GM21576 (cell line): Measurements from ENCODE around the gene S100P.
"Not testable (repeated sequence)": the region's sequence is repeated elsewhere in the genome, so short reads cannot be mapped to it uniquely, and the experiment has no call there.

Experiments
- ATAC-seq: cut with Tn5 transposase; IDR thresholded peaks from one replicate; pipeline ENCODE4 v1.9.1; 2021; ENCODE audit warnings: mild to moderate bottlenecking, moderate library complexity; ENCODE audit not compliant: unreplicated experiment

Gene S100P

GRCh38 chr4:6720202-6720699 is 26.6 kb downstream of the S100P start:
- no peak for ATAC-seq

GRCh38 chr4:6721121-6721520 is 27.4 kb downstream of the S100P start:
- ATAC-seq: no peak

DNA sequence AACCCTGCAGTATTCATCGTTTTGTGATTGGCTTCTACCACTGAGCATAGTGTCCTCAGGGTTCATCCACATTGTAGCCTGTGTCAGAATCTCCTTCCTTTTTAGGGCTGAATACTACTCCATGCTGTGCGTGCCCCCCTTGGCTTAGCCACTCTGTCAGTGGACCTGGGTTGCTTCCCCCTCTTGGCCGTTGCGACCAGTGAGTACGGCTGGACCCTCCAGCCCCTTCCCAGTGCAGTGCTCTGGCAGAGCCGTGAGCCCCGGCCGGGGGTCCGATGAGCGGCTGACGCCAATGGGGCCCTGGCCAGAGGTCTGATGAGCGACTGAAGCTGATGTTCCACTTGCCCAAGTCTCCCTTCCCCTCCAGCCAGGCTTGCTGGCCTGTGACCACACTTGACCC is 29.2 kb downstream of the S100P start:
- no peak for ATAC-seq

GRCh38 chr4:6723851-6724250 is 30.2 kb downstream of the S100P start:
- ATAC-seq: no peak

DNA sequence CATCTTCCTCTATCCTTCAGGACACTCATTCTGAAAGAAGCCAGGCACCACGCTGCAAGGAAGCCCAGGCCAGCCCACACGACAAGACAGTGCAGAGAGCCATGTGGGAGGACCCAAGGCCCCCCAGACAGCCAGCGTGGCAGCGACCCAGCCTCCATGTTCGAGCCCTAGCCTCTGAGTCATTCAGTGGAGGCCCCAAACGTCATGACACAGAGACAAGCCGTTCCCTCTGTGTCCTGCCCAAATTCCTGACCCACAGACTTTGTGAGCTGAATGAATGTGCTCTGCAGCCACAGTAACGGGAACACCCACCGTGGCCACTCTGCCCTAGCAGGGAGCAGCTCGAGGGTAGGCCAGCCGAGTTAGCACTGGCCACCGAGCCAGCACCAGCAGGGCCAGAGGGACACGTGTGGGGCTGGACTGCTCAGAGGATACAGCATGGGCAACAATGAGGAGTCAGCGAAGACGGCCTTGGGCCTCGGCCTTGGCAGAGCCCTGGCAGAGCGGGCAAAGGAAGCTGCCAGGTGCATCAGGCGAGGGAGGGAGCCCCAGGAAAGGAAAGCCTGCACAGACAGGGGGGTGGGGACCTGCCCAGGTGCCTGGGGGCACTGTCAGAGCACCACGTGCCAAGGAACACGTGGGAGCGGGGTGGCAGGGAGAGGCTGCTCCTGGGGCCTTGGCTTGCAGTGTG is 30.9 kb downstream of the S100P start:
- ATAC-seq: no peak

- ATAC-seq: not testable (repeated sequence)
Observed at GRCh38 chr4:6725427-6725961, 31.8 kb downstream of the S100P start.

- no peak for ATAC-seq
Observed at GRCh38 chr4:6727081-6727942, 33.6 kb downstream of the S100P start.

DNA sequence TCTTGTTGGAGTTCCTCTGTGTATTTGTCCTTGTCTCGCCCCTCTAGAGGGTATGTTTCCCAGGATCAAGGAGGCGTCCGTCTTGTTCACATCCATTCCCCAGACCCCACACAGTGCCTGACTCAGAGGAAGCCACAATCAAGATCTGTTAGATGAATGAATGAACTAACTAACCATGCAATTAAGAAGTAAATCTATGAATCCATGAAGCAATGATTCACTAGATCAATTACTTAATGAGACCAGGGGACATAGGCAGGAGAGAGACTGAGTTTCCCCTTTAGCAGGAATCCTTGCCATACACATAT is 34.2 kb downstream of the S100P start:
- ATAC-seq: no peak

DNA sequence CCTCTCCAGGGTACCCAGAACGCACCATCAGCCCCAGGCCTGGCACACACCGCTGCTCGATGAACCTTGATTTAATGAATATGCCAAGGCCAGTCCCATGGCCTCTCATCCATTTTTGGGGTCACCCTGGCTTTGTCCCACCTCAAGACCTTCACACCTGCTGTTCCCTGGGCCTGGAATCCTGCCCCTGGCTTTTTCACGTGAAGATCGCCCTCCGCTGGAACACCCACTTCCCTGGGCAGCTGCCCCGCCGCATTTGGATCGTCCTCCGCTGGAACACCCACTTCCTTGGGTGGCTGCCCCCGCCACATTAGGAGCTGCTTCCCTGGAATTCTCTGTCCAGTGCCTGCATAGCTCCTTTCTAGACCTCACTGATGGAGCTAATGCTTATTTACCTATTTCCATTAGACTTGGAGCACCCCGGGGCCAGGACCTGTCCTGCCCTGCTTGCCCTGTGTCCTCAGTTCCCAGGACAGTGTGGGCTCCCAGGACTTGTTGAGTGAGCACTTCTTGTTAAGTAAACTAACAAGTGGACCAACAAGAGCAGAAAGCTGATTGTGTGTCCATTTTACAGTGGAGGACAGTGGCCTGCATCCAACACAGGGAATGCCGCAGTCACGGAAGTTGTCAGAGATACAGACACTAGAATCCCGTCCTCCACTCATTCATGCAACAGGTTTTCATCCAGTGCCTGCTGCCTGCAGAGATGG is 34.8 kb downstream of the S100P start:
- no peak for ATAC-seq

- ATAC-seq: no peak
Observed at GRCh38 chr4:6730603-6731317, 37.1 kb downstream of the S100P start.

DNA sequence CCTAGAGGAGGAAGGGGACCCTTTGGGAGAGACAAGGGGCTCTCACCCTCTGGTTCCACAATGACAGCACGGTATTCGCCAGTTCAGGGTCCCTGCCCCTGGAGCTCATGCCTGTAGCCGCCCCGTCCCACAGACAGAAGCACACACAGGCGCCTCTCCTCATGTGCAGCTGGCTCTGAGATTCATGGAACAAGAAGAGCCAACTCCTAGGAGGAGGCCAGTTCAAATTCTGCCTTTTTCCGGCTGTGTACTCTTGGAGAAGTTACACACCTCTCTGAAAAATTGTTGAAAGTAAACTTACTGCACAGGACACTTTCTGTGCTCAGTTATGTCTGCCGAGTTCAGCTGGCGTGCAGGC is 37.6 kb downstream of the S100P start:
- no peak for ATAC-seq

DNA sequence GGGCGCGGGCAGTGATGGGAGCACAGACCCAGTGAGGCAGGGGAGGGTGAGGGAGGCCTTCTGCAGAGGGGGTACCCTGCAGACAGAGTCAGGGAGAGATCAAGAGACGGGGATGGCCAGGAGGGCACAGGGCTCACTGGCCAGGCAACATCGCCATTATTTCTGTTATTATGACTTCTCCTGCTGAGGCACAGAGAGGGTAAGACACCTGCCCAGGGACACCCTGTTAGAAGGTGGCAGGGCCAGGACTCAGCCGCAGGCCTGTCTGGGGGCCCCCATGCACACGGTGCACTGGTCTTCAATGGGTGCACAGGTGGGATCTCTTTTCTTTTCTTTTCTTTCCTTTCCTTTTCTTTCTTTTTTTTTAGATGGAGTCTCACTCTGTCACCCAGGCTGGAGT is 38.1 kb downstream of the S100P start:
- no peak for ATAC-seq

DNA sequence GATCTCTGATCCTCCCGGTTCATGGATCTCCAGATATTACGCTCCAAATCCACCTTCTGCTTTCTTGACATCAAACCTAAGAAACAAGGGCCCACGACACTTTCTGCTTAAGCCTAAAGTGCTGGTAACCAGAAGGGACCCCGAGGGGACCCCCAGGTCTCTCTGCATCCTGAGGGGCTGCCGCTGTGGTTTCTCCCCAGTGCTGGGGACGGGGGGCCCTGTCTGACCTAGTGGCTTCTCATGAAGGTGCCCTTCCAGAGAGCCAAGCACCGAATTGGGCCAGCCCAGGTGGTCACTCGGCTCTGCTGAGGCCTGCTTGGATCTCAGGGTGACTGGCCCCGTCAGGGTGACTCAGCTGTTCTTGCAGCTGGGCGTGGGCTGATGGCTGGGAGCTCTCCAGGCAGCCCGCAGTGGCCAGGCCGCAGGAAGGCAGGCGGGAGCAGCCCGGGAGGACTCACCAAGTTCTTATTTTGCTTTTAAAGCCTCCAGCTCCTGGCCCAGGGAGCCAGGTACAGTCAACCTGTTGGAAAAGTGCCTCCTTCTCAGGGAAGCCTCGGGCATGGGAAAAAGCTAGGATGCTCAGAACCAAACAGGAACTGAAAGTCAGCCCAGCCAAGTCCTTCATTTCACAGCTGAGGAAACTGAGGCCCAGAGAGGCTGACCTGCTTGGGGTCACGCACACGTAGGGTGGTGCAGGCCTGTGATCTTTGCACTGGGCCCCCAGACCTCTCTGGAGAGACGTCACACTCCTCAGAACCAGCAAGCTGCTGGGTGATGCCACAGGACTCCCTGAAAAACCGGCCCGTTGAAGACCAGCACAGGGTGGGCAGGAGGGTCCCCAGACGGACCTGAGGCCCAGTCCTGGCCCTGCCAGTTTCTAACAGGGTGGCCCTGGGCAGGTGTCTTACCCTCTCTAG is 39.0 kb downstream of the S100P start:
- ATAC-seq: no peak

GRCh38 chr4:6733358-6734164 is 39.9 kb downstream of the S100P start:
- no peak for ATAC-seq

- no peak for ATAC-seq
Observed at GRCh38 chr4:6734165-6734786, 40.6 kb downstream of the S100P start.

GRCh38 chr4:6739920-6740319 is 46.2 kb downstream of the S100P start:
- ATAC-seq: no peak

GRCh38 chr4:6740347-6740746 is 46.7 kb downstream of the S100P start:
- no peak for ATAC-seq

GRCh38 chr4:6742507-6742906 is 48.8 kb downstream of the S100P start:
- no peak for ATAC-seq

DNA sequence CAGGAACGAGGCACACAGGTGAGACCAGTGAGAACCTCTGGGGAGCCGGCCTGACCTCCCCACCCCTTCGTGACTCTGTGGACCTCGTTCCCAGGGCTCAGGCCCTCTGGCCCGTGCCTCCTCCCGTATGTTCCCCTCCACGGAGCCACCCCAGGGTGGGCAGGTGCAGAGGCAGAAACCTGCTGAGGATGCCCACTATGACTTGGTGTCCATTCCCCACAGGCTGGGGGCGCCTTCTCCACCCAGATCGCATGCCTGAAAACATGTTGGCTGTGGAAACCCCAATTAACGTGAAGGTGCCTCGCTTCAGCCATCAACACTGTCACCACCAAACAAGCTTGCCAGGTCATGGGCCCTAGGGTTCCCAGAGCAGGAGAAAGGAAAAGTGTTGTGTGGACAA is 49.3 kb downstream of the S100P start:
- ATAC-seq: no peak
